ENCODE data around the gene CAPN5.
"Not testable (repeated sequence)": the region's sequence is repeated elsewhere in the genome, so short reads cannot be mapped to it uniquely, and the experiment has no call there.

DNA sequence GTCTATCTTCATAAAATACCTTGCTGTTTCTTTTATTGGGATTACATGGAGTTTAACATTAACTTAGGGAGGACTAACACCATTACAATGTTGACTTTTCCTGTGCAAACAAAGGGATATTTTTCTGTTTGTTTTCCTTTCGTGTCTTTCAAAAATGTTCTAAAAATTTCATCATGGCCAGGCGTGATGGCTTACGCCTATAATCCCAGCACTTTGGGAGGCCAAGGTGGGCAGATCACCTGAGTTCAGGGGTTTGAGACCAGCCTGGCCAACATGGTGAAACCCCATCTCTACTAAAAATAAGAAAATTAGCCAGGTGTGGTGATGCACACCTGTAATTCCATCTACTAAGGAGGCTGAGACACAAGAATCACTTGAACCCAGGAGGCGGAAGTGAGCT, 5.5 kb upstream of the CAPN5 start:
- TF ChIP-seq, protein P1, sequence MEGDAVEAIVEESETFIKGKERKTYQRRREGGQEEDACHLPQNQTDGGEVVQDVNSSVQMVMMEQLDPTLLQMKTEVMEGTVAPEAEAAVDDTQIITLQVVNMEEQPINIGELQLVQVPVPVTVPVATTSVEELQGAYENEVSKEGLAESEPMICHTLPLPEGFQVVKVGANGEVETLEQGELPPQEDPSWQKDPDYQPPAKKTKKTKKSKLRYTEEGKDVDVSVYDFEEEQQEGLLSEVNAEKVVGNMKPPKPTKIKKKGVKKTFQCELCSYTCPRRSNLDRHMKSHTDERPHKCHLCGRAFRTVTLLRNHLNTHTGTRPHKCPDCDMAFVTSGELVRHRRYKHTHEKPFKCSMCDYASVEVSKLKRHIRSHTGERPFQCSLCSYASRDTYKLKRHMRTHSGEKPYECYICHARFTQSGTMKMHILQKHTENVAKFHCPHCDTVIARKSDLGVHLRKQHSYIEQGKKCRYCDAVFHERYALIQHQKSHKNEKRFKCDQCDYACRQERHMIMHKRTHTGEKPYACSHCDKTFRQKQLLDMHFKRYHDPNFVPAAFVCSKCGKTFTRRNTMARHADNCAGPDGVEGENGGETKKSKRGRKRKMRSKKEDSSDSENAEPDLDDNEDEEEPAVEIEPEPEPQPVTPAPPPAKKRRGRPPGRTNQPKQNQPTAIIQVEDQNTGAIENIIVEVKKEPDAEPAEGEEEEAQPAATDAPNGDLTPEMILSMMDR (conservative IDR thresholded peaks at IDR 0.05; ENCODE audit: low read length) = not testable (repeated sequence)
- TF ChIP-seq EZH2phosphoT487 (IDR thresholded peaks at IDR 0.05; ENCODE audit: borderline replicate concordance) = not testable (repeated sequence)
